GM23338 (cell line): ENCODE data around the gene SCG5. TPM values are rescaled to one million over a fixed set of nuclear protein-coding genes. Genes with fewer than 3 reads are reported as not detected.

Experiments
- ATAC-seq: fragments of 200-7000 bp; cut with Tn5 transposase; 3 replicates; pipeline ENCODE4 v1.9.1; 2020
- DNase-seq: peaks from one replicate; pipeline ENCODE4 v3.0.0-alpha.2; 2015; ENCODE audit warnings: low spot score
- H2AFZ ChIP-seq: fragments of 200-600 bp; sonication (generic); 2 replicates; pipeline ENCODE4 v1.8.0; 2016; ENCODE audit warnings: antibody characterized with exemption, mild to moderate bottlenecking, moderate library complexity
- H3F3A ChIP-seq: fragments of 200-600 bp; sonication (generic); replicated peaks from 2 replicates; pipeline ENCODE4 v1.8.0; 2017; ENCODE audit warnings: antibody characterized with exemption, mixed run types, low read depth
- H3K27ac ChIP-seq: fragments of 200-600 bp; sonication (generic); 2 replicates; pipeline ENCODE4 v1.6.1; 2016; ENCODE audit warnings: low read depth
- H3K27me3 ChIP-seq: fragments of 200-600 bp; sonication (generic); 2 replicates; pipeline ENCODE4 v1.8.0; 2016; ENCODE audit warnings: mild to moderate bottlenecking, mixed run types, moderate library complexity; ENCODE audit not compliant: insufficient read depth
- H3K36me3 ChIP-seq: fragments of 200-600 bp; sonication (generic); 2 replicates; pipeline ENCODE4 v1.8.0; 2016; ENCODE audit warnings: mild to moderate bottlenecking; ENCODE audit not compliant: insufficient read depth
- H3K4me1 ChIP-seq: fragments of 200-600 bp; sonication (generic); 2 replicates; pipeline ENCODE4 v1.8.0; 2016; ENCODE audit warnings: mild to moderate bottlenecking, moderate library complexity; ENCODE audit not compliant: insufficient read depth
- H3K4me2 ChIP-seq: fragments of 200-600 bp; sonication (generic); 2 replicates; pipeline ENCODE4 v1.7.1; 2017; ENCODE audit warnings: mixed run types
- H3K4me3 ChIP-seq: fragments of 200-600 bp; sonication (generic); 2 replicates; pipeline ENCODE4 v1.6.1; 2016; ENCODE audit warnings: mixed run types
- H3K79me2 ChIP-seq: fragments of 200-600 bp; sonication (generic); replicated peaks from 2 replicates; pipeline ENCODE4 v1.8.0; 2017; ENCODE audit warnings: mild to moderate bottlenecking; ENCODE audit not compliant: insufficient read depth
- H3K9me2 ChIP-seq: fragments of 200-600 bp; sonication (generic); 2 replicates; pipeline ENCODE4 v1.8.0; 2017; ENCODE audit not compliant: insufficient read depth
- H4K20me1 ChIP-seq: fragments of 200-600 bp; sonication (generic); replicated peaks from 2 replicates; pipeline ENCODE4 v1.8.0; 2017; ENCODE audit warnings: mild to moderate bottlenecking; ENCODE audit not compliant: insufficient read depth
- H3K27ac Mint-ChIP-seq: 2 replicates; pipeline ENCODE4 v1.8.0; 2020; ENCODE audit warnings: inconsistent platforms, mild to moderate bottlenecking, moderate library complexity, mixed read lengths
- H3K27me3 Mint-ChIP-seq: 3 replicates; pipeline ENCODE4 v1.8.0; 2022; ENCODE audit warnings: low read depth, mild to moderate bottlenecking, moderate library complexity, mixed read lengths, inconsistent platforms; ENCODE audit not compliant: insufficient read depth, poor library complexity
- H3K36me3 Mint-ChIP-seq: 3 replicates; pipeline ENCODE4 v1.8.0; 2021; ENCODE audit warnings: low read depth, mild to moderate bottlenecking, inconsistent platforms, moderate library complexity, mixed read lengths
- H3K4me1 Mint-ChIP-seq: 3 replicates; pipeline ENCODE4 v1.8.0; 2020; ENCODE audit warnings: mild to moderate bottlenecking, inconsistent platforms, mixed read lengths
- H3K4me3 Mint-ChIP-seq: 3 replicates; pipeline ENCODE4 v1.8.0; 2021; ENCODE audit warnings: moderate library complexity, mild to moderate bottlenecking, inconsistent platforms, mixed read lengths
- H3K9me3 Mint-ChIP-seq: 3 replicates; pipeline ENCODE4 v1.8.0; 2020; ENCODE audit warnings: moderate library complexity, mild to moderate bottlenecking, inconsistent platforms, mixed read lengths
- CREB1 ChIP-seq: fragments of 250-450 bp; sonication (Bioruptor Pico); IDR thresholded peaks from 2 replicates; pipeline ENCODE4 v1.5.0; 2020; ENCODE audit warnings: low read depth, mild to moderate bottlenecking, moderate library complexity
- CTCF ChIP-seq, 2 experiments: fragments of 200-600 bp in 1 of 2; sonication (generic) in 1 of 2; conservative IDR thresholded peaks; 2 replicates each; pipeline versions ENCODE4 v1.5.1 to v1.6.1; 2016 to 2017; ENCODE audit warnings: antibody characterized with exemption in 2 of 2, low read depth in 2 of 2, mild to moderate bottlenecking in 2 of 2, moderate library complexity in 1 of 2
- ETS1 ChIP-seq: IDR thresholded peaks from 2 replicates; pipeline ENCODE4 v1.6.1; 2016; ENCODE audit warnings: antibody characterized with exemption
- EZH2 ChIP-seq: fragments of 200-600 bp; sonication (generic); IDR thresholded peaks from one replicate; pipeline ENCODE4 v1.8.0; 2017; ENCODE audit warnings: antibody characterized with exemption, mild to moderate bottlenecking, low read depth; ENCODE audit not compliant: unreplicated experiment
- JUNB ChIP-seq: IDR thresholded peaks from one replicate; pipeline ENCODE4 v1.6.1; 2016; ENCODE audit warnings: antibody characterized with exemption; ENCODE audit not compliant: unreplicated experiment
- NANOG ChIP-seq: IDR thresholded peaks from 2 replicates; pipeline ENCODE4 v1.6.1; 2016; ENCODE audit warnings: antibody characterized with exemption, borderline replicate concordance
- STAT1 ChIP-seq: IDR thresholded peaks from one replicate; pipeline ENCODE4 v1.6.1; 2016; ENCODE audit warnings: antibody characterized with exemption; ENCODE audit not compliant: unreplicated experiment
- ZNF114 ChIP-seq: fragments of 250-450 bp; sonication (Bioruptor Pico); IDR thresholded peaks from 2 replicates; pipeline ENCODE4 v1.5.0; 2020; ENCODE audit warnings: mild to moderate bottlenecking, moderate library complexity
- ZNF331 ChIP-seq: fragments of 250-450 bp; sonication (Bioruptor Pico); IDR thresholded peaks from 2 replicates; pipeline ENCODE4 v1.5.0; 2020; ENCODE audit warnings: low read depth, mild to moderate bottlenecking, moderate library complexity
- polyA plus RNA-seq: library from polyadenylated mRNA; unstranded; fragments of >200 nt; fragmentation: Nextera tagmentation; extraction: Ambion mirVana; gene quantifications from 2 replicates; pipeline ENCODE4 v1.2.1, GENCODE V29; 2016
- total RNA-seq: library from RNA; depleted of rRNA; stranded (reverse); fragments of >200 nt; shearing (Covaris generic); gene quantifications from 2 replicates; pipeline ENCODE4 v1.2.3, GENCODE V29; 2014
- TF ChIP-seq, protein P1 (sequence below): IDR thresholded peaks from one replicate; pipeline ENCODE4 v1.6.1; 2018; ENCODE audit warnings: antibody characterized with exemption; ENCODE audit not compliant: unreplicated experiment

Gene SCG5
- total and polyA plus RNA-seq, 2 experiments from 2014 or later = 48.1 to 73.3 TPM

DNA sequence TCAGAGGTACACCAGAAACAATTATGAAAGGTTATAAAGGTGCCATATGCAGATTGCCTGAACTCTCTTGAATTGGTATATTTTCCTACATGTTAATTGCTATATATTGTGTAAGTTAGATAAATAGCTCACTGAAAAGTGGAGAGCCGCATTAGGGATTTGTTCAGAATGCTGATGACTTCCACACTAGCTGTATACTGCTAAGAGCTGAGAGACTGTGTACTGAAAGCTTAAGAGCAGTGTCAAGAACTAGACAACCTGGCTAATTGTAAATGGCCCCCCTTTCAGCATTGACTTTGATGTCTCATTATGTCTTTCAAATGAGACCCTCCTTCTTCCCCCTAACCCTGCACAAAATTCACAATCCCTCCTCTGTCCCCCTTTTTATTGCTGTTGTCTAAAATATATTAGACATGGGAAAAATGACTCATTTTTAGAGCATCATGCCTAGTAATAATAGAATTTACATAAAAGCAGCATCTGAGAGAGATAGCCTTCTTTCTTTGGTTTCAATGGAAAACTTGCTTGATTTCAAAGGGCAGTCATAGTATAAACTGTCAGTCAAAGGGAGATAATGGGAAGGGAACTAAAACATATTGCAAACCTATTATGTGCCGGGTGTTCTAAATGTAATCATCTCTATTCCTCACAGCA lies 41.6 kb downstream of the SCG5 start (continued):
- no peak for TF ChIP-seq CTCF (conservative IDR thresholded peaks at IDR 0.05; ENCODE audit: low read depth in 2 of 2)
- TF ChIP-seq ETS1 = no peak
- no peak for TF ChIP-seq EZH2
- TF ChIP-seq CREB1 (CRISPR knock-in tag) = no peak
- TF ChIP-seq JUNB = no peak
- no peak for TF ChIP-seq STAT1
- TF ChIP-seq ZNF331 (CRISPR knock-in tag) = no peak

GRCh38 chr15:32683906-32684584 lies 42.5 kb downstream of the SCG5 start:
- Histone ChIP-seq H3K27ac (no peak overlapping the region), H3K4me2 (no peak overlapping the region), H3K27me3 (no peaks in the 10 kb centered on the region), H4K20me1 (no peaks in the 10 kb centered on the region), H3K9me2 (no peaks in the 10 kb centered on the region), H3K4me1 (peaks cover 10% of the 10 kb centered on the region), H3F3A (no peaks in the 10 kb centered on the region), H3K4me3 (no peak overlapping the region), H3K36me3 (peaks cover 7% of the 10 kb centered on the region), H2AFZ (no peak overlapping the region), H3K79me2 (no peaks in the 10 kb centered on the region)
- Mint-ChIP-seq H3K4me1 (peaks cover 10% of the 10 kb centered on the region), H3K36me3 (peaks cover 16% of the 10 kb centered on the region), H3K9me3 (no peaks in the 10 kb centered on the region), H3K27ac (no peak overlapping the region), H3K4me3 (no peak overlapping the region), H3K27me3 (peaks cover 4% of the 10 kb centered on the region)
- DNase-seq = no peak
- ATAC-seq = no peak
- TF ChIP-seq STAT1 = no peak
- TF ChIP-seq ETS1 = no peak
- TF ChIP-seq, protein P1, sequence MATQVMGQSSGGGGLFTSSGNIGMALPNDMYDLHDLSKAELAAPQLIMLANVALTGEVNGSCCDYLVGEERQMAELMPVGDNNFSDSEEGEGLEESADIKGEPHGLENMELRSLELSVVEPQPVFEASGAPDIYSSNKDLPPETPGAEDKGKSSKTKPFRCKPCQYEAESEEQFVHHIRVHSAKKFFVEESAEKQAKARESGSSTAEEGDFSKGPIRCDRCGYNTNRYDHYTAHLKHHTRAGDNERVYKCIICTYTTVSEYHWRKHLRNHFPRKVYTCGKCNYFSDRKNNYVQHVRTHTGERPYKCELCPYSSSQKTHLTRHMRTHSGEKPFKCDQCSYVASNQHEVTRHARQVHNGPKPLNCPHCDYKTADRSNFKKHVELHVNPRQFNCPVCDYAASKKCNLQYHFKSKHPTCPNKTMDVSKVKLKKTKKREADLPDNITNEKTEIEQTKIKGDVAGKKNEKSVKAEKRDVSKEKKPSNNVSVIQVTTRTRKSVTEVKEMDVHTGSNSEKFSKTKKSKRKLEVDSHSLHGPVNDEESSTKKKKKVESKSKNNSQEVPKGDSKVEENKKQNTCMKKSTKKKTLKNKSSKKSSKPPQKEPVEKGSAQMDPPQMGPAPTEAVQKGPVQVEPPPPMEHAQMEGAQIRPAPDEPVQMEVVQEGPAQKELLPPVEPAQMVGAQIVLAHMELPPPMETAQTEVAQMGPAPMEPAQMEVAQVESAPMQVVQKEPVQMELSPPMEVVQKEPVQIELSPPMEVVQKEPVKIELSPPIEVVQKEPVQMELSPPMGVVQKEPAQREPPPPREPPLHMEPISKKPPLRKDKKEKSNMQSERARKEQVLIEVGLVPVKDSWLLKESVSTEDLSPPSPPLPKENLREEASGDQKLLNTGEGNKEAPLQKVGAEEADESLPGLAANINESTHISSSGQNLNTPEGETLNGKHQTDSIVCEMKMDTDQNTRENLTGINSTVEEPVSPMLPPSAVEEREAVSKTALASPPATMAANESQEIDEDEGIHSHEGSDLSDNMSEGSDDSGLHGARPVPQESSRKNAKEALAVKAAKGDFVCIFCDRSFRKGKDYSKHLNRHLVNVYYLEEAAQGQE = no peak
- no peak for TF ChIP-seq ZNF114
- TF ChIP-seq NANOG = no peak
